ENCODE measurements around the gene LDAH. TPM values are rescaled to one million over a fixed set of nuclear protein-coding genes. Genes with fewer than 3 reads are reported as not detected.

LDAH gene
- total and polyA plus RNA-seq, 2 experiments from 2014 or later: 12.1 to 37.5 TPM

DNA sequence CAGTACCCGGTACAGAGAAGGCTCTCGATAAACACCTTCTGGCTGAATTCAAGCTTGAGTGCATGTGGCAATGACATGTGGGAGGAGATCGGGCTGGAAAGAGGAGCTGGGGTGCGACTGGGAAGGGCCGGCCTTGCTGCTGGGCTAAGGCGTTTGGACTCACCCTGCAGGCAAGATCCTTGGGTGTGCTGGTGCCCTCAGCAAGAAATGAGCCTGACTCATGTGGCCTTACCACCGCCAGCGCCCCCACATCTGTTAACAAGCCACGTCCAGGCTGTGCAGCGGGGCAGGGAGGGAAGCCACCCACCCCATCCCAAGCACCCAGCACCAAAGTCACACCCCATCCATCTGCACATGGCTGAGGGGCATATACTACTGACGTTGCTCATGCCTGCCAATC lies 173.3 kb downstream of the LDAH start:
- no peaks in the 10 kb centered on the region for H3K36me3 ChIP-seq (ENCODE audit: insufficient read depth)
- no peaks in the 10 kb centered on the region for H3K9me2 ChIP-seq (ENCODE audit: insufficient read depth)
- H3K36me3 Mint-ChIP-seq (ENCODE audit: low read depth): no peaks in the 10 kb centered on the region; the same call in 1 of the 3 replicates
- H3K27me3 Mint-ChIP-seq (ENCODE audit: insufficient read depth, low read depth, poor library complexity): peaks cover 20% of the 10 kb centered on the region
- no peaks in the 10 kb centered on the region; the same call in 2 of the 3 replicates for H3K9me3 Mint-ChIP-seq
- H3K4me2 ChIP-seq: no peak overlapping the region
- H2AFZ ChIP-seq: no peak overlapping the region
- no peak overlapping the region for H3K4me3 ChIP-seq
- ATAC-seq (no peak), DNase-seq (ENCODE audit: low spot score) (no peak)
- no peaks in the 10 kb centered on the region for H3K79me2 ChIP-seq (replicated peaks; ENCODE audit: insufficient read depth)
- peak overlapping the region; percentile 77; the same call in 1 of the 3 replicates for H3K4me3 Mint-ChIP-seq
- H3K4me1 Mint-ChIP-seq: peaks cover 26% of the 10 kb centered on the region
- no peaks in the 10 kb centered on the region for H3F3A ChIP-seq (replicated peaks; ENCODE audit: low read depth)
- H4K20me1 ChIP-seq (replicated peaks; ENCODE audit: insufficient read depth): no peaks in the 10 kb centered on the region
- H3K4me1 ChIP-seq (ENCODE audit: insufficient read depth): peaks cover 14% of the 10 kb centered on the region
- H3K27ac ChIP-seq (ENCODE audit: low read depth): no peak overlapping the region
- no peak overlapping the region for H3K27ac Mint-ChIP-seq
- peaks cover 10% of the 10 kb centered on the region; the same call in 1 of the 2 replicates for H3K27me3 ChIP-seq (ENCODE audit: insufficient read depth)
- TF ChIP-seq JUNB (IDR thresholded peaks at IDR 0.05; ENCODE audit: unreplicated experiment): no peak
- no peak for TF ChIP-seq EZH2 (IDR thresholded peaks at IDR 0.05; ENCODE audit: low read depth, unreplicated experiment)

DNA sequence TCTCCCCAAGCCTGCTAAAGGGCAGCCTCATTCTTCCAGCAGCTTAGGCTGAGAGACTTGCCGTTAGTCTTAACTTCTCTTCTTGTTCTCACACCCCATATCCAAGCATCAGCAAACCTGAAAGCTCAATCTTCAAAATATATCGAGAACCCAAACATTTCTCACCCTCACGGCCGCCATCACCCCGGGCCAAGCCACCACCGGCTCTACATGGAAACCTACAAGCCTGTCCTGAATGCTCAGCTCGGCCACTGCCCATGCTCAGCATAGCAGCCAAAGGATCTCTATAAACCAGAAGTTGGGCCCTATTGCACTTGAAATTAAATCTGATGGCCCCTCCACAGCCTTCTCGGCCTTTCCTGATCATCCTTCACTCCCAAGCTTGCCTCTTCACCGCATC lies 174.1 kb downstream of the LDAH start:
- H3K4me1 Mint-ChIP-seq: peaks cover 26% of the 10 kb centered on the region
- H3K27me3 Mint-ChIP-seq (ENCODE audit: insufficient read depth, low read depth, poor library complexity): peaks cover 20% of the 10 kb centered on the region
- no peaks in the 10 kb centered on the region; the same call in 2 of the 3 replicates for H3K9me3 Mint-ChIP-seq
- H3K79me2 ChIP-seq (replicated peaks; ENCODE audit: insufficient read depth): no peaks in the 10 kb centered on the region
- H3K4me1 ChIP-seq (ENCODE audit: insufficient read depth): peaks cover 14% of the 10 kb centered on the region
- no peak overlapping the region; the same call in 2 of the 3 replicates for H3K4me3 Mint-ChIP-seq
- no peak overlapping the region for H3K27ac Mint-ChIP-seq
- H3K9me2 ChIP-seq (ENCODE audit: insufficient read depth): no peaks in the 10 kb centered on the region
- peaks cover 10% of the 10 kb centered on the region; the same call in 1 of the 2 replicates for H3K27me3 ChIP-seq (ENCODE audit: insufficient read depth)
- TF ChIP-seq POLR2AphosphoS5 (IDR thresholded peaks at IDR 0.05; ENCODE audit: low read depth) (no peak), EZH2phosphoT487 (IDR thresholded peaks at IDR 0.05; ENCODE audit: unreplicated experiment) (no peak), CREB1 (CRISPR knock-in tag; IDR thresholded peaks at IDR 0.05; ENCODE audit: low read depth) (no peak), EZH2 (IDR thresholded peaks at IDR 0.05; ENCODE audit: low read depth, unreplicated experiment) (no peak), JUNB (IDR thresholded peaks at IDR 0.05; ENCODE audit: unreplicated experiment) (no peak), NANOG (IDR thresholded peaks at IDR 0.05; ENCODE audit: borderline replicate concordance) (no peak)
- TF ChIP-seq, protein P1, sequence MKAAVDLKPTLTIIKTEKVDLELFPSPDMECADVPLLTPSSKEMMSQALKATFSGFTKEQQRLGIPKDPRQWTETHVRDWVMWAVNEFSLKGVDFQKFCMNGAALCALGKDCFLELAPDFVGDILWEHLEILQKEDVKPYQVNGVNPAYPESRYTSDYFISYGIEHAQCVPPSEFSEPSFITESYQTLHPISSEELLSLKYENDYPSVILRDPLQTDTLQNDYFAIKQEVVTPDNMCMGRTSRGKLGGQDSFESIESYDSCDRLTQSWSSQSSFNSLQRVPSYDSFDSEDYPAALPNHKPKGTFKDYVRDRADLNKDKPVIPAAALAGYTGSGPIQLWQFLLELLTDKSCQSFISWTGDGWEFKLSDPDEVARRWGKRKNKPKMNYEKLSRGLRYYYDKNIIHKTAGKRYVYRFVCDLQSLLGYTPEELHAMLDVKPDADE (IDR thresholded peaks at IDR 0.05): no peak
- TF ChIP-seq, protein P2, sequence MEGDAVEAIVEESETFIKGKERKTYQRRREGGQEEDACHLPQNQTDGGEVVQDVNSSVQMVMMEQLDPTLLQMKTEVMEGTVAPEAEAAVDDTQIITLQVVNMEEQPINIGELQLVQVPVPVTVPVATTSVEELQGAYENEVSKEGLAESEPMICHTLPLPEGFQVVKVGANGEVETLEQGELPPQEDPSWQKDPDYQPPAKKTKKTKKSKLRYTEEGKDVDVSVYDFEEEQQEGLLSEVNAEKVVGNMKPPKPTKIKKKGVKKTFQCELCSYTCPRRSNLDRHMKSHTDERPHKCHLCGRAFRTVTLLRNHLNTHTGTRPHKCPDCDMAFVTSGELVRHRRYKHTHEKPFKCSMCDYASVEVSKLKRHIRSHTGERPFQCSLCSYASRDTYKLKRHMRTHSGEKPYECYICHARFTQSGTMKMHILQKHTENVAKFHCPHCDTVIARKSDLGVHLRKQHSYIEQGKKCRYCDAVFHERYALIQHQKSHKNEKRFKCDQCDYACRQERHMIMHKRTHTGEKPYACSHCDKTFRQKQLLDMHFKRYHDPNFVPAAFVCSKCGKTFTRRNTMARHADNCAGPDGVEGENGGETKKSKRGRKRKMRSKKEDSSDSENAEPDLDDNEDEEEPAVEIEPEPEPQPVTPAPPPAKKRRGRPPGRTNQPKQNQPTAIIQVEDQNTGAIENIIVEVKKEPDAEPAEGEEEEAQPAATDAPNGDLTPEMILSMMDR (conservative IDR thresholded peaks at IDR 0.05; ENCODE audit: low read depth in 2 of 2): no peak
- TF ChIP-seq, protein P3, sequence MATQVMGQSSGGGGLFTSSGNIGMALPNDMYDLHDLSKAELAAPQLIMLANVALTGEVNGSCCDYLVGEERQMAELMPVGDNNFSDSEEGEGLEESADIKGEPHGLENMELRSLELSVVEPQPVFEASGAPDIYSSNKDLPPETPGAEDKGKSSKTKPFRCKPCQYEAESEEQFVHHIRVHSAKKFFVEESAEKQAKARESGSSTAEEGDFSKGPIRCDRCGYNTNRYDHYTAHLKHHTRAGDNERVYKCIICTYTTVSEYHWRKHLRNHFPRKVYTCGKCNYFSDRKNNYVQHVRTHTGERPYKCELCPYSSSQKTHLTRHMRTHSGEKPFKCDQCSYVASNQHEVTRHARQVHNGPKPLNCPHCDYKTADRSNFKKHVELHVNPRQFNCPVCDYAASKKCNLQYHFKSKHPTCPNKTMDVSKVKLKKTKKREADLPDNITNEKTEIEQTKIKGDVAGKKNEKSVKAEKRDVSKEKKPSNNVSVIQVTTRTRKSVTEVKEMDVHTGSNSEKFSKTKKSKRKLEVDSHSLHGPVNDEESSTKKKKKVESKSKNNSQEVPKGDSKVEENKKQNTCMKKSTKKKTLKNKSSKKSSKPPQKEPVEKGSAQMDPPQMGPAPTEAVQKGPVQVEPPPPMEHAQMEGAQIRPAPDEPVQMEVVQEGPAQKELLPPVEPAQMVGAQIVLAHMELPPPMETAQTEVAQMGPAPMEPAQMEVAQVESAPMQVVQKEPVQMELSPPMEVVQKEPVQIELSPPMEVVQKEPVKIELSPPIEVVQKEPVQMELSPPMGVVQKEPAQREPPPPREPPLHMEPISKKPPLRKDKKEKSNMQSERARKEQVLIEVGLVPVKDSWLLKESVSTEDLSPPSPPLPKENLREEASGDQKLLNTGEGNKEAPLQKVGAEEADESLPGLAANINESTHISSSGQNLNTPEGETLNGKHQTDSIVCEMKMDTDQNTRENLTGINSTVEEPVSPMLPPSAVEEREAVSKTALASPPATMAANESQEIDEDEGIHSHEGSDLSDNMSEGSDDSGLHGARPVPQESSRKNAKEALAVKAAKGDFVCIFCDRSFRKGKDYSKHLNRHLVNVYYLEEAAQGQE (IDR thresholded peaks at IDR 0.05; ENCODE audit: unreplicated experiment): no peak
- H3K36me3 ChIP-seq (ENCODE audit: insufficient read depth): no peaks in the 10 kb centered on the region
- H3K27ac ChIP-seq (ENCODE audit: low read depth): no peak overlapping the region
- H3K36me3 Mint-ChIP-seq (ENCODE audit: low read depth): no peaks in the 10 kb centered on the region; the same call in 1 of the 3 replicates
- H4K20me1 ChIP-seq (replicated peaks; ENCODE audit: insufficient read depth): no peaks in the 10 kb centered on the region
- no peak overlapping the region for H3K4me3 ChIP-seq
- DNase-seq (ENCODE audit: low spot score): no peak
- H3K4me2 ChIP-seq: no peak overlapping the region
- no peak overlapping the region for H2AFZ ChIP-seq
- no peak for ATAC-seq
- no peaks in the 10 kb centered on the region for H3F3A ChIP-seq (replicated peaks; ENCODE audit: low read depth)

Measured in GM23338 (cell line).